Putamen (tissue), 1 donor: ENCODE measurements around the gene ELSPBP1.
"Not testable (repeated sequence)": the region's sequence is repeated elsewhere in the genome, so short reads cannot be mapped to it uniquely, and the experiment has no call there.

Source experiments
- DNase-seq: peaks from one replicate; pipeline ENCODE4 v3.0.0-alpha.2; 2016; ENCODE audit warnings: low spot score

Gene ELSPBP1

DNA sequence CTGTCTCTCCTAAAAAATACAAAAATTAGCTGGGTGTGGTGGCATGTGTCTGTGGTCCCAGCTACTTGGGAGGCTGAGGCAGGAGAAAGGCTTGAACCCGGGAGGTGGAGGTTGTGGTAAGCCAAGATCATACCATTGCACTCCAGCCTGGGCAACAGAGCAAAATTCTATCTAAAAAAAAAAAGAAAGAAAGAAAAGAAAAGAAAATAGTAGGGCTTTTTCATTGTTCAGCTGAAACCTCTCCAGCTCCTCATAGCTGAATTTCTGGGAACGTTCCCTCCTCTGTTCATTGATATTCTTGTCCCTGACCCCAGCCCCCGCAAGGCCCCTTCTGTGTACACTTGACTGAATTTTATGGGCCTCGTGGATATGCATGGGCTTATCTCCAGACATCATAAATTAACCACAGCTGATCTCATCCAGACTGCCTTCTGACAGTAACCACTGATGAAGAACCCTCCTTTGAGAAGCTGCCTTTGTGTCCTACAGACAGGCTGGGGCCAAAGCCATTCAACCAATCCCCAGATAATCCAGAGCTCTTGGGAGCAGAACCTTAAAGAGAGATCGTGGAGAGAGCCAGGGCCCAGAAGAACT is at the start of gene ELSPBP1:
TSS of gene ELSPBP1 (plus strand) at position 424 of the 594 bp plus-strand sequence. CDS start 14,036 bp downstream, outside the sequence.
- DNase-seq, result no peak

DNA sequence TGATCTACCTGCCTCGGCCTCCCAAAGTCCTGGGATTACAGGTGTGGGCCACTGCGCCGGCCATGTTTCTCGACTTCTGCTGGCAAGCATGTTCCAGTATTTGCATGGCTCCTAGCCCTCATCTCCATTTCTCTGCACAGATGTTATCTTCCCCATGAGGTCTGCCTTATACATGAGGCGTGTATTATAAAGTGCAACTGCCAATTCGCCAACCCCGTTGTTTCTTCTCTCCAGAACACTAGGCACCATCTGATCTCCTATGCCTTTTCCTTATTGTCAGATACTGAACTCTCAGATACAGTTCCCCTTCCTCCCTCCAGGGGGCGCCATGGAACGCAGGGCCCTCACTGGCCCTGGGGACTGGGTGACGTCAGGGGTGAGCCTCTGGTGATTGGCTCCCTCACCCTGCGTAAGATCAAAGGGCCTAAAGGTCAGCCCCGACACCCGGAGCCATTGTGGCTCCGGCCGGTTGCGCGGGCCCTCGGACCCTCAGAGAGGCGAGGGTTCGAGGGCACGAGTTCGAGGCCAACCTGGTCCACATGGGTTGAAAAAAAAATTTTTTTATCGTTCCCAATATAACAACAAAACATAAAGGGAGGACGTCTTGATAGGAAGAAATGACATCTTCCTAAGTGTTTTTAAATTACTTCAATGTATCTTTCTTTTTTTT is 44.4 kb upstream of the ELSPBP1 start:
- DNase-seq, result not testable (repeated sequence)

DNA sequence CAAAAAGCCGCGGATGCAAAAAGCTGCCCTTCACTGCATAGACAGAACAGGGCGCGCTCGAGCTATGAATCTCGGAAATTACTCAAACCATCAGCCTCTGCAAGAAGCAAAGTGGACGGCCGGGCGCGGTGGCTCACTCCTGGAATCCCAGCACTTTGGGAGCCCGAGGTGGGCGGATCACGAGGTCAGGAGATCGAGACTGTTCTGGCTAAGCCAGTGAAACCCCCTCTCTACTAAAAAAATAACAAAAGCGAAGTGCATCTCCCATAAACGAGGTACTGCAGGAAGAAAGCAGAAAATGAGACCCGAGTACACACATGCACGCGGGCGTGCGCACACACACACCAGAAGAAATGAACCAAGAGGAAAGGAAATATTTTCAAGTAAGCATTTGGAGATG is 42.3 kb upstream of the ELSPBP1 start:
- not testable (repeated sequence) for DNase-seq

- DNase-seq, result not testable (repeated sequence)
These were observed 38.5 kb upstream of the ELSPBP1 start for GRCh38 chr19:47955936-47956335.

- DNase-seq, result no peak
These were observed 20.9 kb upstream of the ELSPBP1 start for GRCh38 chr19:47973529-47973928.

- no peak for DNase-seq
These were observed 3.1 kb upstream of the ELSPBP1 start for GRCh38 chr19:47991191-47991808.

DNA sequence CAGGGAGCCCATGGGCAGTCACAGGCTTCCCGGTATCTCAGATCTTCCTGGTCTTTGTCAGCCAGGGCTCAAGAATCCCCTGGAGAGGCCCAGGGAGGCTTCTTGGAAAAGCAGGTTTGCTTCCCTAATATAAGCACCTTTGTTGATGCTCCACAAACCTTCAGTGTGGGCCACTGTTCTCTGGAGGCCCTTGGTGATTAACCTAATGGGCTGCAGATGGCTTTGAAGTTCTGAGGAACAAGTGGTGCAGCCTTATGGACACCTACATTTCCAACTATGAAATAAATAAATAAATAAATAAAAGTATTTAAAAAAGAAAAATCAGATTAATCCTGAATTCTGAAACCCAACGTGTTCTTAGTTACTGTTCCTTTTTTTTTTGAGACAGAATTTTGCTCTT is 2.4 kb upstream of the ELSPBP1 start, which contains the start of gene BSPH1:
TSS of gene BSPH1 (minus strand) at position 101 of the 400 bp plus-strand sequence. CDS start at position 12, 89 bp downstream.
- DNase-seq, result no peak

DNA sequence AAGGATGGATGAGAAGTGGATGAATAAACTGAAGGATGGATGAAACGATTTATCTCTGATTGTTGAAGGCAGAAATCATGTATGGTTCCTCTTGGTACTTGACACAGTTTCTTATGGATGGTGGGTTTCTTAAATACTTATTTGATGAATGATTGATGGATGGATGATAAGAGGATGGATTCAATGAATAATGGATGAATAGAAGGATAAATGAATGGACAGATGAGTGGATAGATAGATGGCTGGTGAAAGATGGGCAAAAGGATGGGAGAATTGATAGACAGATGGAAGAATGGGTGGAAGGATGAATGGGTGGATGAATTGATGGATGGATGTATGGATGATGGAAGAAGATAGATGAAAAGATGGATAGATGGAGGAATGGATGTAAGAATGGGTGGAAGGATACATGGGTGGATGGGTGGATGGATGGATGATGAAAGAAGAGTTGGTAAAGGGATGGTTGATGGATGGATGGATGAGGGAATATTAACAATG is 1.8 kb downstream of the ELSPBP1 start:
- DNase-seq, result no peak

- DNase-seq, result no peak
These were observed 4.4 kb downstream of the ELSPBP1 start for GRCh38 chr19:47998800-47999199.

- DNase-seq, result no peak
These were observed 6.4 kb downstream of the ELSPBP1 start for GRCh38 chr19:48000846-48001245.

DNA sequence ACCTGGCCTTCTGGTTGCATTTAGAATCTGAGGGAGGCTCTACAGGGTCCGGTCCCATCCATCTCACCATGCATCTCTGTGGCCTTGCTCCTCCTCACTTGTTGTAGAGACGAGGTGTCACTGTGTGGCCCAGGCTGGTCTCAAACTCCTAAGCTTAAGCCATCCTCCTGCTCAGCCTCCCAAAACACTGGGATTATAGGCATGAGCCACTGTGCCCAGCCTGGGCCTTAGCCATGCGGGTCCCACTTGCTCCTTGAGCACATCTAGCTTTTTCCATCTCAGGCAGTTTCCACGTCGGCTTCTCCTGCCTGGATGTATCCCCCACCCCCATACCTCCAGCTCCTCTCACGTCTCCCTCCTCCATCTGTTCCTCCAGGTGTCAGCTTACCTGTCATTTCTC is 9.8 kb downstream of the ELSPBP1 start:
- no peak for DNase-seq

GRCh38 chr19:48006762-48007161 is 12.3 kb downstream of the ELSPBP1 start:
- DNase-seq, result no peak

- no peak for DNase-seq
These were observed 16.7 kb downstream of the ELSPBP1 start for GRCh38 chr19:48010932-48011758.

GRCh38 chr19:48020686-48021085 is 26.3 kb downstream of the ELSPBP1 start:
- DNase-seq, result no peak

DNA sequence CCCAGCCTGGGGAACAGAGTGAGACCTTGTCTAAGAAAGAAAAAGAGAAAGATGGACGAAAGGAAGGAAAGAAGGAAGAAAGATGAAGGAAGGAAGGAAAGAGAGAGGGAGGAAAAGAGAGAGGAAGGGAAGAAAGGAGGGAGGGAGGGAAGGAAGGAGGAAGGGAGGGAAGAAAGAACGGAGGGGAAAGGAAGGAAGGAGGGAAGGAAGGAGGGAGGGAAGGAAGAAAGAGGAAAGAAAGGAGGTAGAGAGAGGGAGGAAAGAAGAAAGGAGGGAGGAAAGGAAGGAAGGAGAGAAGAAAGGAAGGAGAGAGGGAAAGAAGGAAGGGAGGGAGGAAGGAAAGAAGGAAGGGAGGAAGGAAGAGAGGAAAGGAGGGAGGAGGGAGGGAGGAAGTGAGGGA is 28.6 kb downstream of the ELSPBP1 start:
- no peak for DNase-seq

- no peak for DNase-seq
These were observed 29.1 kb downstream of the ELSPBP1 start for GRCh38 chr19:48023518-48023917.

DNA sequence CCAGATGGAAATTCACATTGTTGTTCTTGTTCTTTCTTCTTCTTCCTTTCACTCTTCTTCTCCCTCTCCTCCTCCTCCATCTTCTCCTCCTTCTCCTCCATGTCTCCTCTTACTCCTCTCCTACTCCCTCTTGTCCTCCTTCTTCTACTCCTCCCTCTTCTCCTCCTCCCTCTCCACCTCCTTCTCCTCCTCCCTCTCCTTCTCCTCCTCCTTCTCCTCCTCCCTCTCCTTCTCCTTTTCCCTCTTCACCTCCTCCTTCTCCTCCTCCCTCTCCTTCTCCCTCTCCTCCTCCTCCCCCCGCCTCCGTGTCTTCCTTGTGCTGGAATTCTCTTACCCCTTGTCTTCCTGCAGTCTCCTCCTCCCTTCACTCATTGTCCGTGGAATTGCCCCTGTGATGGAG is 31.0 kb downstream of the ELSPBP1 start:
- DNase-seq, result no peak

DNA sequence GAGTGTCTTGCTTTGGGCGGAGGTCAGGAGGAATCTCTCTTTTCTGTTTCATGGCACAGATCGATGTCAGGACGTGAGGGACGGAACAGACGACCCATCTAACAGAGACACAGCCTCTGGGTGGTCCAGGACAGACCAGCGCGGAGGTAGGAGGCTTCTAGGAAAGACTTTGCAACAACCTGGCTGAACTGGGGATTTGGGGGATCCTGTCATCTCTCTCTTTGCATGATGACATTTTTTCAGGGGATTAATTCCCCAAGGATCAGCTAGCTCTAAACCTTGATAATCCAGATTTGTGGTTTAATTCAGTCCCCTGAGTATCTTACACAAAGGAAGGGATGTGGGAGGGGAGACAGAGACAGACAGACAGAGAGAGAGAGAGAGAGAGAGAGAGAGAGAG is 35.0 kb downstream of the ELSPBP1 start:
- no peak for DNase-seq

- no peak for DNase-seq
These were observed 35.6 kb downstream of the ELSPBP1 start for GRCh38 chr19:48030073-48030472.

- no peak for DNase-seq
These were observed 39.2 kb downstream of the ELSPBP1 start for GRCh38 chr19:48033604-48034003.

DNA sequence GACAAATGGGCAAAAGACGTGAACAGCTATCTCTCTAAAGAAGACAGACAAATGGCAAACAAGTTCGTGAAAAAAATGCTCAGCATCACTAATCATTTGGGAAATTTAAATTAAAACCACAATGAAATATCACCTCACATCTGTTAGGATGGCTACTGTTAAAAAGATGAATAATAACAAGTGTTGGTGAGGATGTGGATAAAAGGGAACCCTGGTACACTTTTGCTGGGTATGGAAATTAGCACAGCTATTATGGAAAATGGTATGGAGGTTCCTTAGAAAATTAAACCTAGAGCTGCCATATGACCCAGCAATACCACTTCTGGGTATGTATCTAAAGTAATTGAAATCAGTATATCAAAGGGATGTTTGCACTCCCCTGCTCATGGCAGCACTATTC is 42.3 kb downstream of the ELSPBP1 start:
- DNase-seq, result no peak

GRCh38 chr19:48041877-48042580 is 47.6 kb downstream of the ELSPBP1 start:
- DNase-seq, result no peak
